PC-3 (cell line): Measurements from ENCODE around the gene ZNF146. TPM values are rescaled to one million over a fixed set of nuclear protein-coding genes. Genes with fewer than 3 reads are reported as not detected.

ENCODE experiments used
- ATAC-seq: fragments of 200-7000 bp; cut with Tn5 transposase; 2 replicates; pipeline ENCODE4 v1.9.1; 2020; ENCODE audit warnings: mild to moderate bottlenecking, moderate library complexity
- BruUV-seq: library from RNA; stranded (reverse); fragments of 400-500 nt; replicated peaks from 2 replicates; lab custom pipeline; 2021; lab: Mats Ljungman, UMichigan
- CTCF ChIA-PET: fragments of 300-600 bp; sonication (Branson Sonifier 250); formaldehyde crosslinking; loops from one replicate; lab custom pipeline; 2022; ENCODE audit warnings: antibody characterized with exemption; lab: Charles Lee
- POLR2A ChIA-PET: fragments of 300-600 bp; sonication (Branson Sonifier 250); formaldehyde crosslinking; loops from one replicate; lab custom pipeline; 2022; ENCODE audit warnings: antibody characterized with exemption; ENCODE audit not compliant: unreplicated experiment; lab: Charles Lee
- DNase-seq: peaks from one replicate; pipeline ENCODE4 v3.0.0-alpha.2; 2015
- H2AFZ ChIP-seq: fragments of 300-600 bp; sonication (generic); 2 replicates; pipeline ENCODE4 v1.6.0; 2016; ENCODE audit warnings: antibody characterized with exemption, low read length
- H3F3A ChIP-seq: fragments of 300-600 bp; sonication (generic); one replicate; pipeline ENCODE4 v1.6.0; 2017; ENCODE audit warnings: antibody characterized with exemption, low read length, control low read depth, mild to moderate bottlenecking; ENCODE audit not compliant: unreplicated experiment
- H3K27ac ChIP-seq: fragments of 300-600 bp; sonication (generic); 2 replicates; pipeline ENCODE4 v1.5.1; 2016; ENCODE audit warnings: mild to moderate bottlenecking, low read length
- H3K27me3 ChIP-seq: fragments of 300-600 bp; sonication (generic); 2 replicates; pipeline ENCODE4 v1.6.1; 2016; ENCODE audit warnings: low read length, mixed read lengths
- H3K36me3 ChIP-seq: fragments of 300-600 bp; sonication (generic); 2 replicates; pipeline ENCODE4 v1.6.1; 2016; ENCODE audit warnings: low read depth, mixed run types, low read length, mixed read lengths
- H3K4me1 ChIP-seq: fragments of 300-600 bp; sonication (generic); 2 replicates; pipeline ENCODE4 v1.5.1; 2016; ENCODE audit warnings: low read length; ENCODE audit not compliant: insufficient read depth
- H3K4me2 ChIP-seq: fragments of 300-600 bp; sonication (generic); 2 replicates; pipeline ENCODE4 v1.6.0; 2016; ENCODE audit warnings: low read length
- H3K4me3 ChIP-seq: fragments of 300-600 bp; sonication (generic); 2 replicates; pipeline ENCODE4 v1.5.1; 2016; ENCODE audit warnings: mild to moderate bottlenecking, low read length, mixed read lengths
- H3K79me2 ChIP-seq: fragments of 300-600 bp; sonication (generic); 2 replicates; pipeline ENCODE4 v1.6.1; 2017; ENCODE audit warnings: low read length, mixed read lengths
- H3K9ac ChIP-seq: fragments of 300-600 bp; sonication (generic); 2 replicates; pipeline ENCODE4 v1.6.0; 2016; ENCODE audit warnings: mild to moderate bottlenecking, low read length
- H3K9me2 ChIP-seq: fragments of 300-600 bp; sonication (generic); replicated peaks from 2 replicates; pipeline ENCODE4 v1.6.1; 2016; ENCODE audit warnings: mixed run types, low read length, mixed read lengths
- H3K9me3 ChIP-seq: fragments of 300-600 bp; sonication (generic); 2 replicates; pipeline ENCODE4 v1.6.1; 2016; ENCODE audit warnings: low read length, mixed read lengths
- H4K20me1 ChIP-seq: fragments of 300-600 bp; sonication (generic); 2 replicates; pipeline ENCODE4 v1.6.1; 2016; ENCODE audit warnings: low read length, mixed read lengths
- CTCF ChIP-seq: fragments of 300-600 bp; sonication (generic); conservative IDR thresholded peaks from 2 replicates; pipeline ENCODE4 v1.5.1; 2017; ENCODE audit warnings: antibody characterized with exemption, low read depth, mild to moderate bottlenecking, low read length
- EZH2 ChIP-seq: fragments of 300-600 bp; sonication (generic); IDR thresholded peaks from one replicate; pipeline ENCODE4 v1.6.1; 2017; ENCODE audit warnings: antibody characterized with exemption, mild to moderate bottlenecking, low read length; ENCODE audit not compliant: unreplicated experiment
- EZH2phosphoT487 ChIP-seq: fragments of 300-600 bp; sonication (generic); IDR thresholded peaks from 2 replicates; pipeline ENCODE4 v1.6.1; 2018; ENCODE audit warnings: mild to moderate bottlenecking, antibody characterized with exemption, low read length, borderline replicate concordance
- intact Hi-C: fragments of 100-400 bp; cut with micrococcal nuclease; formaldehyde crosslinking; loops from 2 replicates; pipeline ENCODE4 v1.9.0; 2023
- total RNA-seq: library from RNA; depleted of rRNA; stranded (reverse); fragments of >200 nt; gene quantifications from 2 replicates; pipeline ENCODE4 v1.2.3, GENCODE V29; 2014

Gene ZNF146
- total RNA-seq, 1 experiment from 2014 or later: 78.4 TPM

GRCh38 chr19:36259211-36259610, 44.3 kb downstream of the ZNF146 start:
- intact Hi-C loops: no loop called here
- ChIA-PET POLR2A (no interaction called here), CTCF (no interaction called here)
- no peak for ATAC-seq
- Histone ChIP-seq H3K4me3 (no peak overlapping the region), H3F3A (no peaks in the 10 kb centered on the region), H3K79me2 (no peaks in the 10 kb centered on the region), H4K20me1 (no peaks in the 10 kb centered on the region), H3K4me2 (no peak overlapping the region), H3K36me3 (no peaks in the 10 kb centered on the region), H3K9me3 (no peaks in the 10 kb centered on the region), H3K9ac (no peak overlapping the region), H3K27ac (no peak overlapping the region), H2AFZ (no peak overlapping the region), H3K27me3 (no peaks in the 10 kb centered on the region), H3K9me2 (no peaks in the 10 kb centered on the region), H3K4me1 (no peaks in the 10 kb centered on the region)
- DNase-seq: no peak
- BruUV-seq: no TSS peak
- TF ChIP-seq CTCF (no peak), EZH2phosphoT487 (no peak), EZH2 (no peak)

GRCh38 chr19:36265064-36265463, 50.2 kb downstream of the ZNF146 start:
- no peak for ATAC-seq

More at GRCh38 chr19:36265064-36265463, 50.2 kb downstream of the ZNF146 start:
- CTCF ChIA-PET: no interaction called here
- intact Hi-C loops: no loop called here
- Histone ChIP-seq H3K27ac (no peak overlapping the region), H3K4me1 (no peaks in the 10 kb centered on the region), H3K9ac (no peak overlapping the region), H3F3A (no peaks in the 10 kb centered on the region), H4K20me1 (no peaks in the 10 kb centered on the region), H3K36me3 (no peaks in the 10 kb centered on the region), H3K9me2 (no peaks in the 10 kb centered on the region), H3K79me2 (no peaks in the 10 kb centered on the region), H3K9me3 (no peaks in the 10 kb centered on the region), H3K4me3 (no peak overlapping the region), H2AFZ (no peak overlapping the region), H3K27me3 (no peaks in the 10 kb centered on the region), H3K4me2 (no peak overlapping the region)
- no peak for TF ChIP-seq CTCF
- no peak for TF ChIP-seq EZH2phosphoT487
- no peak for TF ChIP-seq EZH2
- no peak for DNase-seq
- BruUV-seq: no TSS peak
- POLR2A ChIA-PET: no interaction called here
